GM13976 (cell line): ENCODE results near the gene CCL3.
"Not testable (repeated sequence)": the region's sequence is repeated elsewhere in the genome, so short reads cannot be mapped to it uniquely, and the experiment has no call there.

Experiments used
- DNase-seq: peaks from one replicate; pipeline ENCODE4 v3.0.0; 2012; ENCODE audit warnings: low spot score
- in situ Hi-C: fragments of 300-500 bp; cut with MboI; formaldehyde crosslinking; loops from one replicate; pipeline ENCODE4 v1.12.0; 2022; ENCODE audit warnings: low sequenced_read_pairs, mixed read lengths, inconsistent platforms; ENCODE audit not compliant: unreplicated experiment
- TF ChIP-seq, protein P1 (sequence below): IDR thresholded peaks from 2 replicates; pipeline ENCODE4 v1.5.1; 2012; ENCODE audit warnings: borderline replicate concordance, mild to moderate bottlenecking; ENCODE audit not compliant: insufficient read depth; ENCODE audit errors: extremely low read depth, missing control alignments, control extremely low read depth

CCL3 gene

DNA sequence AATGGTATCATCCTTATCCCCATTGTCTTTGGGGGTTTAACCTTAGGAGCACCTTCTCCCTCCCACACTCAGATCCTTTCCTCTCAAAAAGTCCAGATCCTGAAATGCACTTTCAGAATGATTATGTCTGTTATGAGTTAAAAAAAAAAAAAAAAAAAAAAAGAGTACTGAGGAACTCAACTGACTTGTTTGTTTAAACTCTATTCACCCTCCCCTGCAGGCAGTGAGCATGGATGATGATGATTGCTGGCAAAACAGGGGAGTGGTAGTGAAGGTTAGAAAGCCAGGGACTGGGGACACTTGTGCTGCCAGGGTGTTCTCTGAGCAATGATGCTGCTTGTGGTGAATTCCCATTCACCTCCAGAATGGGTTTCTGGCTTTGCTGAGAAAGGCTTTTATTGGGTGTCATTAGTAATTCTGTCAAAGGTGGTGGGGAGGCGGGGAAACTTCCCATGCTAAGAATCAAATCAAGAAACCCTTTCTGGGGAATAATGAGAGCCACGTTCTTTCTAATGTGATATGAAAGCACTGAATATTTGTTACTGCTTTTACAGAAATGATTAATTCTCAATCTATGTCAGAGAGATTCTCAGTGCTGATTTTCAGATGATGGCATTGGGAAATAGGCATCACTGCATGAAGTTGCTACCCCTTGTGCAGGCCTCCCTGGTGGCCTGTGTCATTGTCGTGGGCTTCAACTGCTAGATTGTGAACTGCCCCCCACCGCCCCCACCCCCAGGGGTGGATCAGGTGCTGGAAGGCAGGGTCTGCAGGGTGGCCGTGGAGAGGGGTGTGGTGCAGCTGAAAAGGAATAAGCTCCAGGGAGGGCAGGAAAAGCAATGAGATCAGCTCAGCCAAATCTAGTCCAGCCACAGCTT, 27.8 kb upstream of the CCL3 start:
- peak; percentile 39 for DNase-seq
- in situ Hi-C loops: no loop called here
- TF ChIP-seq, protein P1, sequence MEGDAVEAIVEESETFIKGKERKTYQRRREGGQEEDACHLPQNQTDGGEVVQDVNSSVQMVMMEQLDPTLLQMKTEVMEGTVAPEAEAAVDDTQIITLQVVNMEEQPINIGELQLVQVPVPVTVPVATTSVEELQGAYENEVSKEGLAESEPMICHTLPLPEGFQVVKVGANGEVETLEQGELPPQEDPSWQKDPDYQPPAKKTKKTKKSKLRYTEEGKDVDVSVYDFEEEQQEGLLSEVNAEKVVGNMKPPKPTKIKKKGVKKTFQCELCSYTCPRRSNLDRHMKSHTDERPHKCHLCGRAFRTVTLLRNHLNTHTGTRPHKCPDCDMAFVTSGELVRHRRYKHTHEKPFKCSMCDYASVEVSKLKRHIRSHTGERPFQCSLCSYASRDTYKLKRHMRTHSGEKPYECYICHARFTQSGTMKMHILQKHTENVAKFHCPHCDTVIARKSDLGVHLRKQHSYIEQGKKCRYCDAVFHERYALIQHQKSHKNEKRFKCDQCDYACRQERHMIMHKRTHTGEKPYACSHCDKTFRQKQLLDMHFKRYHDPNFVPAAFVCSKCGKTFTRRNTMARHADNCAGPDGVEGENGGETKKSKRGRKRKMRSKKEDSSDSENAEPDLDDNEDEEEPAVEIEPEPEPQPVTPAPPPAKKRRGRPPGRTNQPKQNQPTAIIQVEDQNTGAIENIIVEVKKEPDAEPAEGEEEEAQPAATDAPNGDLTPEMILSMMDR: no peak

DNA sequence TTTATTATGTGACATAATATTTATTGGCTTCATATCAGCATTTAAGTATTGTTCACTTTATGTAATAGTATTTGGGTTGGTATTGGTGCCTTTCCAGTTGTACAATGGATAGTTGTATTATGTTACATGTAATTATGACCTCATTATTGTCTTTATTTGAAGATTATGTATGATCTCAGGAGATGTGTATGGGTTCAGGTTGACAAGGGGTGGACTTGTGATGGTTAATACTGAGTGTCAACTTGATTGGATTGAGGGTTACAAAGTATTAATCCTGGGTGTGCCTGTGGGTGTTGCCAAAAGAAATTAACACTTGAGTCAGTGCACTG, 25.7 kb upstream of the CCL3 start:
- DNase-seq, in situ Hi-C loops: not testable (repeated sequence)

DNA sequence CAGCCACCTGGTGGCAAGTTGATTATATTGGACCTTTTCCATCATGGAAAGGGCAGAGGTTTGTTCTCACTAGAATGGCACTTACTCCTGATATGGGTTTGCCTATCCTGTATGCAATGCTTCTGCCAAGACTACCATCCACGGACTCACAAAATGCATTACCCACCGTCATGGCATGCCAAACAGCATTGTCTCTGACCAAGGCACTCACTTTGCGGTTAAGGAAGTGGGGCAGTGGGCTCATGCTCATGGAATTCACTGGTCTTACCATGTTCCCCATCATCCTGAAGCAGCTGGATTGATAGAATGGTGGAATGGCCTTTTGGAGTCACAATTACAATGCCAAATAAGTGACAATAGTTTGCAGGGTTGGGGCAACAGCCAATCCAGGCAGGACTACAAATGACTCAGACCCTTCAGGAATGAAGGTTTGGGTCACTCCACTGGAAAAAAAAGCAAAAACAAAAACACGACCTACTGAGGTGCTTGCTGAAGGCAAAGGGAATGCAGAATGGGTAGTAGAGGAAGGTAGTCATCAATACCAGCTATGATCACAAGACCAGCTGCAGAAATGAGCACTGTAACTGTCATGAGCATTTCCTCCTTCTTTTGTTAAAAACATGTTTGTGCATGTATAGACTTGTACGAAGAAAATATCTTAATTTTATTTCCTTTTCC, 25.2 kb upstream of the CCL3 start:
- in situ Hi-C loops, DNase-seq: not testable (repeated sequence)

DNA sequence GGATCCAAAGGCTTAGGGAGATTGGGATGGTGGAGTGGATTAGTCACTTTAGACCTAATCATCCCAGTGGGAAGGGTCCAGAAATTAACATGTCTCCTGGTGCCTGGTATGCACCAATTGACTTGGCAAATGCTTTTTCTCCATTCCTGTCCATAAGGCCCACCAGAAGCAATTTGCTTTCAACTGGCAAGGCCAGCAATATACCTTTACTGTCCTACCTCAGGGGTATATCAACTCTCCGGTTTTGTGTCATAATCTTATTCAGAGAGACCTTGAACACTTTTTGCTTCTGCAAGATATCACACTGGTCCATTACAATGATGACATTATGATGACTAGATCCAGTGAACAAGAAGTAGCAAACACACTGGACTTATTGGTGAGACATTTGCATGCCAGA, 23.2 kb upstream of the CCL3 start:
- DNase-seq, in situ Hi-C loops: not testable (repeated sequence)

DNA sequence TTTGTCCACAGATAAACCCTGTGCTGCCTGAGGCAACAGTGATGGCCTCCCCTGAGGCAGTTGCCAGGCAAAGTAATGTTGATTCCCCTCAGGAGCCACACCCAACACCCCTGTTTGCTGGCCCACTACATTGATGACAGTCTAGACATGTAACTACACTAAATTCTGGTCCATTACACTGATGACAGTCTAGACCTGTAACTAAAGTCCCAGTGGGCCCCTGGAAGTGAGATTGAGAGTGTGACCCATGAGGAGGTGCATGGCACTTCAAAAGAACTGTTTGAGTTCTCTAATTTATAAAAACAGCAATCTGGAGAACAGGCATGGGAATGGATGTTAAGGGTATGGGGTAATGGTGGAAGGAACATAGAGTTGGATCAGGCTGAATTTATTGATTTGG, 22.6 kb upstream of the CCL3 start:
- TF ChIP-seq, protein P1: no peak
- in situ Hi-C loops: no loop called here
- no peak for DNase-seq

DNA sequence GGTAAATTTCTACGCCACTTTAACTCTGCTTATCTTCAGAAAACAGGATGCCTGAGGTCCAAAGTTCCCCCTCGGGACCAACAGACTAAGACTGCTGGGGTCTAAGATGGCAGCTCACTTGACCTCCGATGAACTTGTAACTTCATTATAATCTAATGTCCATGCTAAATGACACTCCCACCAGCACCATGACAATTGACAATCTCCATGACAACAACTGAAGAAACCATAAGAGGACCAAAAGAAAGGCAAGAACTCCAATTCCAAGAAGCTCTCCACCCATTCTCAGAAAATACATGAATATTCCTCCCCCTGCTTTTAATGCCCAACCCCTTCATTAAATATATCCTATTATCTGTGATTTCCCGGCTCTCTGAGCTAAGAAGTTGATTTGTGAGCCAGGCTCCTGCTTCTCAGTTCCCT, 21.1 kb upstream of the CCL3 start:
- in situ Hi-C loops: no loop called here

DNA sequence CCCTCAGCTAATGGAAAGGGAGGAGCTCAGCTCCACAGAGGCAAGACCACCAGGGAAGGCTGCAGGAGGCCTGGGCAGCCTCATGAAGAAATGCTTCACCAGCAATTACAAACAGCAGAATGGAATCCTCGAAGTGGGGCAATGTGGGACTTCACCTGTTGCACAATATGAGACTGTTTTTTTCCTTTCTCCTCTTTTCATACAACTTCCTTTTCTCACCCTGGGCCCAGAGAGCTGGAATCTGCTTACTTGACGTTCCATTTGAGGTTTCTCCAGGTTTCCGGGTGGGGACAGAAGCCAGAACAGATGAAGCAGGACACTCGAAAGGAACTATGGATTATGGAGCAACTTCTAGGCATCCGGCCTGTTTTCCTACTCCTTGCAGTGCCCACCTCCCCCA, 18.3 kb upstream of the CCL3 start:
- DNase-seq, in situ Hi-C loops: not testable (repeated sequence)

More for the DNA sequence above, 21.1 kb upstream of the CCL3 start:
- TF ChIP-seq, protein P1: no peak
- DNase-seq: no peak

DNA sequence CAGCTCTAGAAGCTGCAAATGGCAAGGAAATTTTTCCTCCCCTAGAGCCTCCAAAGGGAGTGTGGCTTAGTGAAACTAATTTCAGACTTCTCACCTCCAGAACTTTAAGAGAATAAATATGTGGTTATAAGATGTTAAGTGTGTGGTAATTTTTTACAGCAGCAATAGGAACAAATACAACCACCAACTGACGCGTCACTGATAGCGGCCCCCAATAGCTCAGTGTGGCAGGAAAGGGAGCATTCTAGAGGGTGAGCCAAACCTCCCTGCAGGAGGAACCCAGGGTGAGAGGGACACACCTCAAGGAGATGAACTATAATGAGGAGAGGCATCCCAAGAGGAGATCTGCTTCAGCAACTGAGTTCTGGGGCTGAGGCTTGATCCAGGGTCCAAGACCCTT, 17.7 kb upstream of the CCL3 start:
- in situ Hi-C loops: no loop called here
- DNase-seq: no peak
- TF ChIP-seq, protein P1: no peak

DNA sequence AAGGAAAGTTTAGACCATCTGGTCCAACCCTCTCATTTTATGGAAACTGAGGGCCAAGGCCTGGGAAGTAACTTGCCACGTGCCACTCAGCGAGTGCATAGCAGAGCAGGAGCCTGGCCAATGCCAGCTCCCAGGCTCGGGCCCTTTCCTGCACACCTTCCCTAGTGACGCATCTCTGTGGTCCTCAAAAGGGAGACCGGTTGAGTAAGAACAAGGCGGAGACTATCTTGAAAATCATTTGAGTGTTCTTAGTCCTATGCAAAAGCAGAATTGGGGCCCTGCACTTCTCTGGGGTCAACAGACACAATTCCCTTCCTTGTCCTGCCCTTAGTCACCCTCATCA, 16.5 kb upstream of the CCL3 start:
- DNase-seq: no peak
- in situ Hi-C loops: no loop called here
- TF ChIP-seq, protein P1: no peak
